Measurements from ENCODE around the gene RHEB. TPM values are rescaled to one million over a fixed set of nuclear protein-coding genes. Genes with fewer than 3 reads are reported as not detected.
A peak's percentile ranks its signal among the peaks of the same experiment; 100 is the strongest.

RHEB gene
- total and polyA plus RNA-seq, 7 donors, result 98.0 to 248 (median 167) TPM

DNA sequence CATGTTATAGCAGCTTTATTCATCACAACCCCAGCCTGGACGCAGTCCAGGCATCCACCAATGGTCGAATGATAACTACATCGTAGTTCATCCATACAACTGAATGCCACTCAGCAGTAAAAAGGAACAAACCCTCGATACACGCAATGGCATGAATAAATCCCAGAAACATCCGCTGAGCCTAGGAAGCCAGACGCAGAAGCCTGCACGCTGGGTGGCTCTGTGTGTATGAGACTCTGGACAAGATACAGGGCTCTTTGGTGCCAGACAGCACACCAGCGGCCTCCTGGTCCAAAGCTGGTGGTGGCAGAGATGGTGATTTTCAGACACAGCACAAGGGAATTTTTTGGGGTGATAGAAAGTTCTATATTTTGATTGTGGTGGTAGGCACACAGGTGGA is 69.7 kb downstream of the RHEB start:
- DNase-seq (peak in 1 of 2 donors; percentile 28), ATAC-seq (no peak)
- WGBS, 3 donors, result 85 to 90% (median 86%) methylated on average over 9 of the region's 9 CpGs
- TF ChIP-seq, protein P1, sequence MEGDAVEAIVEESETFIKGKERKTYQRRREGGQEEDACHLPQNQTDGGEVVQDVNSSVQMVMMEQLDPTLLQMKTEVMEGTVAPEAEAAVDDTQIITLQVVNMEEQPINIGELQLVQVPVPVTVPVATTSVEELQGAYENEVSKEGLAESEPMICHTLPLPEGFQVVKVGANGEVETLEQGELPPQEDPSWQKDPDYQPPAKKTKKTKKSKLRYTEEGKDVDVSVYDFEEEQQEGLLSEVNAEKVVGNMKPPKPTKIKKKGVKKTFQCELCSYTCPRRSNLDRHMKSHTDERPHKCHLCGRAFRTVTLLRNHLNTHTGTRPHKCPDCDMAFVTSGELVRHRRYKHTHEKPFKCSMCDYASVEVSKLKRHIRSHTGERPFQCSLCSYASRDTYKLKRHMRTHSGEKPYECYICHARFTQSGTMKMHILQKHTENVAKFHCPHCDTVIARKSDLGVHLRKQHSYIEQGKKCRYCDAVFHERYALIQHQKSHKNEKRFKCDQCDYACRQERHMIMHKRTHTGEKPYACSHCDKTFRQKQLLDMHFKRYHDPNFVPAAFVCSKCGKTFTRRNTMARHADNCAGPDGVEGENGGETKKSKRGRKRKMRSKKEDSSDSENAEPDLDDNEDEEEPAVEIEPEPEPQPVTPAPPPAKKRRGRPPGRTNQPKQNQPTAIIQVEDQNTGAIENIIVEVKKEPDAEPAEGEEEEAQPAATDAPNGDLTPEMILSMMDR (IDR thresholded peaks at IDR 0.05), result no peak
- Histone ChIP-seq H3K36me3 (ENCODE audit: insufficient read depth in 1 of 2, low read depth in 1 of 2) (no peaks in the 10 kb centered on the region), H3K27me3 (ENCODE audit: insufficient read depth in 3 of 3, low read length in 2 of 3) (no peaks in the 10 kb centered on the region), H3K4me3 (no peak overlapping the region), H3K4me1 (no peaks in the 10 kb centered on the region), H3K9me3 (no peaks in the 10 kb centered on the region), H3K27ac (no peak overlapping the region)
- intact Hi-C loops (cut with DNase I), result loop anchor here (2.0 to 10.0 kb wide), 3 partner anchors 81 to 305 kb away; no protein-coding TSS in a partner anchor

DNA sequence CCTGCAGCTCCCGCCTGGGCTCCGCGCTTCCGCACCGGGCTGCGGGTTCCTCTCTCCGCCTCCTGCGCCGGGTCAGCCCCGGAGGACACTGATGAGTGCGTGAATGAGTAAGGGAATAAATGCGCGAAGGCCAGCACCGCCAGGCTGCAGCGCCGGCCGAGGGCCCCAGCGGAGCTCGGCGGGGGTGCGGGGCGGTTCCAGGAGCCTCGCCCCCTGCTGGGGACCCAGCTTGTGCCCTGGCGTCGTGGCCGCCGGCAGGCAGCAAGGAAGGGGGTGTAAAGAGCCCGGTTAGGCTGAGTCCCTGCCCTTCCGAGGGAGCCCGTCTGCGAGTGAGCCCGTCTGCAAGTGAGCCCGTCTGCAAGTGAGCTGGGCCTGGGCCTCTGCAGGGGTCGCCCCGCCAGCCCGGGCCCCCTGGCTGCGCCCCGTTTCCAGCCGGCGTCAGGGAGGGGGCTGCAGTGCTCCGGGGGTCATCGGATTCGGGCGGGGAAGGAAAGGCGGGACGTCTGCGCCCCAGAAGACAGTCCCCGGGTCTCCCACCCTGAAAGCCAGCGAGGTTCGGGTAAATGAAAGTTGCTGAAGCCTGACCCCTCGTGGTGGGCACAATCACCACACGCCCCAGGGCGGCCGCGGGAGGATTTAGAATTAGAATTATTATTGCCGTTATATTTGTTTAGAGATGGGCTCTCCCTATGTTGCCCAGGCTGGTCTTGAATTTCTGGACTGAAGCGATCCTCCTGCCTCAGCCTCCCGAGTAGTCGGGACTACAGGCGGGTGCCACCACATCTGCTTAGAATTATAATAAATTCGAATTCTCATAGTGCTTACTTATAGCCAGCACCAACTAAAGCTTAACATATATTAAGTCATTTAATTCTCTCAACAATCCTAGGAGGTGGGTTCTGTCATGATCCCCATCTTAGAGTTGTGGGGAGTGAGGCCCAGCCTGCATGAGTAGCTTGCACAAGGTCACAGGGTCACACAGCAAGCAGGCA is 71.1 kb downstream of the RHEB start:
- Histone ChIP-seq H3K27ac (no peak overlapping the region), H3K9me3 (no peaks in the 10 kb centered on the region), H3K36me3 (ENCODE audit: insufficient read depth in 1 of 2, low read depth in 1 of 2) (no peaks in the 10 kb centered on the region), H3K27me3 (ENCODE audit: insufficient read depth in 3 of 3, low read length in 2 of 3) (no peaks in the 10 kb centered on the region), H3K4me3 (peak overlapping the region; percentile 70), H3K4me1 (no peaks in the 10 kb centered on the region)
- TF ChIP-seq, protein P1 (IDR thresholded peaks at IDR 0.05), result peak; percentile 73
- WGBS, 3 donors, result 12 to 17% (median 15%) methylated on average over 47 to 61 of the region's 61 CpGs
- ATAC-seq, result peak; percentile 68 to 93 (median 83)
- intact Hi-C loops (cut with DNase I), result loop anchor here (1.0 to 5.0 kb wide), 3 partner anchors 80 to 131 kb away; no protein-coding TSS in a partner anchor
- DNase-seq, result peak; percentile 74 to 80

DNA sequence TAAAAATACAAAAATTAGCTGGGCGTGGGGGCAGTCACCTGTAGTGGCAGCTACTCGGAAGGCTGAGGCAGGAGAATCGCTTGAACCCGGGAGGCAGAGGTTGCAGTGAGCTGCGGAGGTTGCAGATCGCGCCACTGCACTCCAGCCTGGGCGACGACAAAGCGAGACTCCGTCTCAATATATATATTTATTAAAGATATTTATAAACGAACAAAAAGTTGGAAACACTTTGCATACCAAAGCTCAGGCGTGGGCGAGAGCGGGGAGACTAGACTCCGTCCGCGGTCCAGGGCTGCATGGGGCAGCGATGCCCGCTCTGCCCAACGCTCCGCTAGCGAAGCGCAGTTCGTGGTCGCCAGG is 71.8 kb downstream of the RHEB start:
- TF ChIP-seq, protein P1 (IDR thresholded peaks at IDR 0.05), result no peak
- intact Hi-C loops (cut with DNase I), result loop anchor here (1.0 to 5.0 kb wide), 3 partner anchors 79 to 131 kb away; no protein-coding TSS in a partner anchor
- Histone ChIP-seq H3K4me1 (no peaks in the 10 kb centered on the region), H3K36me3 (ENCODE audit: insufficient read depth in 1 of 2, low read depth in 1 of 2) (no peaks in the 10 kb centered on the region), H3K27ac (no peak overlapping the region), H3K27me3 (ENCODE audit: insufficient read depth in 3 of 3, low read length in 2 of 3) (no peaks in the 10 kb centered on the region), H3K4me3 (peak overlapping the region; percentile 70), H3K9me3 (no peaks in the 10 kb centered on the region)
- DNase-seq (peak in 1 of 2 donors; percentile 8), ATAC-seq (no peak)
- 77 to 83% (median 78%) methylated on average over 26 of the region's 26 CpGs for WGBS, 3 donors

DNA sequence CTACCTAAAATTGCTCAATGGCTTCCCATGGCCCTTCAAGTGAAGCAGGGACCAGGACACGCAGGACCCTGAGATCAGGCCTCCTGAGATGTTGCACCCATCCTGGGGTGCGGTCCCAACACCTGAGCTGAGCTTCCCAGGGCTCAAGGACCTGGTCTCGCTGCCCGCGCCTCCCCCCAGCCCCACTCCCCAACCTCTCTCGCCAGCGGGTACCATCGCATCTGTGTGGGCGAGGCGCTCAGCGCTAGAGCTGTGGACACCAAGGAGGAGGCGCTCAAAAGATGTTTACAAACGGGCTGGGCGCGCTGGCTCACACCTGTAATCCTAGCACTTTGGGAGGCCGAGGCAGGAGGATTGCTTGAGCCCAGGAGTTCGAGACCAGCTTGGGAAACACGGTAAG is 72.4 kb downstream of the RHEB start:
- WGBS, 3 donors, result 97 to 98% (median 98%) methylated on average over 18 of the region's 18 CpGs
- intact Hi-C loops (cut with DNase I), result loop anchor here in 1 of 2 donors (5.0 kb wide), 1 partner anchor 130 kb away; no protein-coding TSS in a partner anchor
- TF ChIP-seq, protein P1 (IDR thresholded peaks at IDR 0.05), result no peak
- Histone ChIP-seq H3K9me3 (no peaks in the 10 kb centered on the region), H3K4me3 (no peak overlapping the region), H3K27ac (no peak overlapping the region), H3K27me3 (ENCODE audit: insufficient read depth in 3 of 3, low read length in 2 of 3) (no peaks in the 10 kb centered on the region), H3K36me3 (ENCODE audit: insufficient read depth in 1 of 2, low read depth in 1 of 2) (no peaks in the 10 kb centered on the region), H3K4me1 (no peaks in the 10 kb centered on the region)
- DNase-seq (peak in 1 of 2 donors; percentile 27), ATAC-seq (no peak)
